ENCODE data around the gene KRT73. TPM values are rescaled to one million over a fixed set of nuclear protein-coding genes. Genes with fewer than 3 reads are reported as not detected.
A peak's percentile ranks its signal among the peaks of the same experiment; 100 is the strongest.

KRT73 gene
- total RNA-seq, 1 donor from 2014 or later = not detected

- DNase-seq (ENCODE audit: low spot score, unreplicated experiment) = no peak
These were observed 9.2 kb upstream of the KRT73 start for GRCh38 chr12:52627395-52628110.

GRCh38 chr12:52622349-52622748 is 4.0 kb upstream of the KRT73 start:
- no peak for DNase-seq (ENCODE audit: low spot score, unreplicated experiment)

More at GRCh38 chr12:52627395-52628110, 9.2 kb upstream of the KRT73 start:
- Mint-ChIP-seq H3K36me3 (ENCODE audit: insufficient read depth) (no peaks in the 10 kb centered on the region), H3K27me3 (peaks cover 54% of the 10 kb centered on the region), H3K4me1 (ENCODE audit: low read depth) (no peaks in the 10 kb centered on the region), H3K27ac (no peak overlapping the region), H3K4me3 (ENCODE audit: low read depth) (no peak overlapping the region), H3K9me3 (ENCODE audit: low read depth) (no peaks in the 10 kb centered on the region)
- no peak for TF ChIP-seq CTCF (IDR thresholded peaks at IDR 0.05; ENCODE audit: unreplicated experiment)

GRCh38 chr12:52618866-52619265 is 507 bp upstream of the KRT73 start:
- Mint-ChIP-seq H3K4me1 (ENCODE audit: low read depth) (no peaks in the 10 kb centered on the region), H3K27me3 (peaks cover 49% of the 10 kb centered on the region), H3K36me3 (ENCODE audit: insufficient read depth) (no peaks in the 10 kb centered on the region), H3K4me3 (ENCODE audit: low read depth) (no peak overlapping the region), H3K9me3 (ENCODE audit: low read depth) (no peaks in the 10 kb centered on the region), H3K27ac (no peak overlapping the region)
- DNase-seq (ENCODE audit: low spot score, unreplicated experiment) = no peak
- TF ChIP-seq CTCF (IDR thresholded peaks at IDR 0.05; ENCODE audit: unreplicated experiment) = no peak

More at GRCh38 chr12:52622349-52622748, 4.0 kb upstream of the KRT73 start:
- no peak overlapping the region for H3K4me3 Mint-ChIP-seq (ENCODE audit: low read depth)
- H3K4me1 Mint-ChIP-seq (ENCODE audit: low read depth) = no peaks in the 10 kb centered on the region
- TF ChIP-seq CTCF (IDR thresholded peaks at IDR 0.05; ENCODE audit: unreplicated experiment) = no peak
- H3K27ac Mint-ChIP-seq = no peak overlapping the region
- no peaks in the 10 kb centered on the region for H3K9me3 Mint-ChIP-seq (ENCODE audit: low read depth)
- H3K36me3 Mint-ChIP-seq (ENCODE audit: insufficient read depth) = no peaks in the 10 kb centered on the region
- H3K27me3 Mint-ChIP-seq = peaks cover 35% of the 10 kb centered on the region

GRCh38 chr12:52617403-52617785 is 965 bp downstream of the KRT73 start:
- Mint-ChIP-seq H3K36me3 (ENCODE audit: insufficient read depth) (no peaks in the 10 kb centered on the region), H3K4me3 (ENCODE audit: low read depth) (no peak overlapping the region), H3K27ac (no peak overlapping the region), H3K9me3 (ENCODE audit: low read depth) (no peaks in the 10 kb centered on the region), H3K4me1 (ENCODE audit: low read depth) (no peaks in the 10 kb centered on the region), H3K27me3 (peaks cover 54% of the 10 kb centered on the region)
- no peak for DNase-seq (ENCODE audit: low spot score, unreplicated experiment)
- TF ChIP-seq CTCF (IDR thresholded peaks at IDR 0.05; ENCODE audit: unreplicated experiment) = no peak

- no peak for TF ChIP-seq CTCF (IDR thresholded peaks at IDR 0.05; ENCODE audit: unreplicated experiment)
- peak overlapping the region; percentile 0 for H3K27ac Mint-ChIP-seq
- H3K36me3 Mint-ChIP-seq (ENCODE audit: insufficient read depth) = no peaks in the 10 kb centered on the region
- H3K4me1 Mint-ChIP-seq (ENCODE audit: low read depth) = no peaks in the 10 kb centered on the region
- H3K4me3 Mint-ChIP-seq (ENCODE audit: low read depth) = no peak overlapping the region
- peaks cover 59% of the 10 kb centered on the region for H3K27me3 Mint-ChIP-seq
- H3K9me3 Mint-ChIP-seq (ENCODE audit: low read depth) = no peaks in the 10 kb centered on the region
- DNase-seq (ENCODE audit: low spot score, unreplicated experiment) = no peak
These were observed 1.5 kb downstream of the KRT73 start for GRCh38 chr12:52616680-52617402.
